ENCODE results near the gene TRIB2.

GRCh38 chr2:12721566-12722446 lies 5.1 kb downstream of the TRIB2 start:
- no peak for TF ChIP-seq CTCF (IDR thresholded peaks at IDR 0.05; ENCODE audit: poor library complexity)
- TF ChIP-seq EZH2 (IDR thresholded peaks at IDR 0.05; ENCODE audit: borderline replicate concordance) = no peak

Data from hepatocyte (in vitro differentiated cells).